Fibroblast of lung (primary cell): ENCODE data around the gene ZNRF3.

Experiments
- CTCF ChIP-seq, 2 donors: IDR thresholded peaks in 1 of 2; conservative IDR thresholded peaks in 1 of 2; 1 replicate in 1 of 2; 2 replicates in 1 of 2; pipeline ENCODE4 v1.5.1; 2011 to 2012; ENCODE audit warnings: low read length in 2 of 2, control low read depth in 1 of 2, inconsistent platforms in 1 of 2, low read depth in 1 of 2, mild to moderate bottlenecking in 1 of 2
- EZH2 ChIP-seq: IDR thresholded peaks from 2 replicates; pipeline ENCODE4 v1.5.1; 2012; ENCODE audit warnings: low read length, control low read depth, mild to moderate bottlenecking; ENCODE audit errors: missing control alignments

GRCh38 chr22:29071261-29072045 lies 188.1 kb downstream of the ZNRF3 start:
- TF ChIP-seq CTCF (conservative IDR thresholded peaks at IDR 0.05 in 1 of 2, IDR thresholded peaks at IDR 0.05 in 1 of 2; ENCODE audit: low read depth in 1 of 2, low read length in 2 of 2) (no peak), EZH2 (no peak)
